WTC11 (cell line): ENCODE results near the gene PLCE1.

Source experiments
- TF ChIP-seq, protein P1 (sequence below): fragments of 200-600 bp; IDR thresholded peaks from 2 replicates; pipeline ENCODE4 v1.8.0; 2022; ENCODE audit warnings: antibody characterized with exemption
- TF ChIP-seq, protein P2 (sequence below): sonication (generic); formaldehyde crosslinking; IDR thresholded peaks from 2 replicates; pipeline ENCODE4 v1.8.1; 2023; ENCODE audit warnings: mild to moderate bottlenecking, missing genetic modification reagents

DNA sequence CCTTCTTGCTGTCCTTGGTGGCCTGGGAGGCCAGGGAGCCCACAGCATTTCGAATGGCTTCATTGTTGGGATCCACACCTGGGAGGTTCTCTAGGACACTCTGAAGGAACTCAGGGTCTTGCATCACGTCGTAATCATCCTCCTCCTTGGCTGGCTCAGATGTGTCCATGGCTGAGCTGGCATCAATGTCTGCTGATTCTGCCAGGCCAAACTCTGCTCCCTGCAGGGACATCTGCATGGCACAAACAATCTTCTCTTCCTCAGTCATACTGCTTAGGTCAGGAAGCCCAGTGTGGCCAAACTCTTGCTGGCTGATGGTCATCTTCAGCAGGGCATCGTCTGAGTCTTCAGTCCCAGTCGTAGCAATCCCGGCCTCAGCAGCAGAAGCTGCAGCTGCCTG lies 34.9 kb upstream of the PLCE1 start:
- TF ChIP-seq, protein P1, sequence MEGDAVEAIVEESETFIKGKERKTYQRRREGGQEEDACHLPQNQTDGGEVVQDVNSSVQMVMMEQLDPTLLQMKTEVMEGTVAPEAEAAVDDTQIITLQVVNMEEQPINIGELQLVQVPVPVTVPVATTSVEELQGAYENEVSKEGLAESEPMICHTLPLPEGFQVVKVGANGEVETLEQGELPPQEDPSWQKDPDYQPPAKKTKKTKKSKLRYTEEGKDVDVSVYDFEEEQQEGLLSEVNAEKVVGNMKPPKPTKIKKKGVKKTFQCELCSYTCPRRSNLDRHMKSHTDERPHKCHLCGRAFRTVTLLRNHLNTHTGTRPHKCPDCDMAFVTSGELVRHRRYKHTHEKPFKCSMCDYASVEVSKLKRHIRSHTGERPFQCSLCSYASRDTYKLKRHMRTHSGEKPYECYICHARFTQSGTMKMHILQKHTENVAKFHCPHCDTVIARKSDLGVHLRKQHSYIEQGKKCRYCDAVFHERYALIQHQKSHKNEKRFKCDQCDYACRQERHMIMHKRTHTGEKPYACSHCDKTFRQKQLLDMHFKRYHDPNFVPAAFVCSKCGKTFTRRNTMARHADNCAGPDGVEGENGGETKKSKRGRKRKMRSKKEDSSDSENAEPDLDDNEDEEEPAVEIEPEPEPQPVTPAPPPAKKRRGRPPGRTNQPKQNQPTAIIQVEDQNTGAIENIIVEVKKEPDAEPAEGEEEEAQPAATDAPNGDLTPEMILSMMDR, result no peak
- TF ChIP-seq, protein P2, sequence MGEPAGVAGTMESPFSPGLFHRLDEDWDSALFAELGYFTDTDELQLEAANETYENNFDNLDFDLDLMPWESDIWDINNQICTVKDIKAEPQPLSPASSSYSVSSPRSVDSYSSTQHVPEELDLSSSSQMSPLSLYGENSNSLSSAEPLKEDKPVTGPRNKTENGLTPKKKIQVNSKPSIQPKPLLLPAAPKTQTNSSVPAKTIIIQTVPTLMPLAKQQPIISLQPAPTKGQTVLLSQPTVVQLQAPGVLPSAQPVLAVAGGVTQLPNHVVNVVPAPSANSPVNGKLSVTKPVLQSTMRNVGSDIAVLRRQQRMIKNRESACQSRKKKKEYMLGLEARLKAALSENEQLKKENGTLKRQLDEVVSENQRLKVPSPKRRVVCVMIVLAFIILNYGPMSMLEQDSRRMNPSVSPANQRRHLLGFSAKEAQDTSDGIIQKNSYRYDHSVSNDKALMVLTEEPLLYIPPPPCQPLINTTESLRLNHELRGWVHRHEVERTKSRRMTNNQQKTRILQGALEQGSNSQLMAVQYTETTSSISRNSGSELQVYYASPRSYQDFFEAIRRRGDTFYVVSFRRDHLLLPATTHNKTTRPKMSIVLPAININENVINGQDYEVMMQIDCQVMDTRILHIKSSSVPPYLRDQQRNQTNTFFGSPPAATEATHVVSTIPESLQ (CRISPR knock-in tag), result no peak
